ENCODE data around the gene NRG3.

GRCh38 chr10:82643601-82644000 lies 768.6 kb downstream of the NRG3 start:
- TF ChIP-seq CTCF (IDR thresholded peaks at IDR 0.05; ENCODE audit: insufficient read depth, low read length) (no peak), POLR2AphosphoS5 (IDR thresholded peaks at IDR 0.05; ENCODE audit: low read depth) (no peak)
- TF ChIP-seq, protein P1, sequence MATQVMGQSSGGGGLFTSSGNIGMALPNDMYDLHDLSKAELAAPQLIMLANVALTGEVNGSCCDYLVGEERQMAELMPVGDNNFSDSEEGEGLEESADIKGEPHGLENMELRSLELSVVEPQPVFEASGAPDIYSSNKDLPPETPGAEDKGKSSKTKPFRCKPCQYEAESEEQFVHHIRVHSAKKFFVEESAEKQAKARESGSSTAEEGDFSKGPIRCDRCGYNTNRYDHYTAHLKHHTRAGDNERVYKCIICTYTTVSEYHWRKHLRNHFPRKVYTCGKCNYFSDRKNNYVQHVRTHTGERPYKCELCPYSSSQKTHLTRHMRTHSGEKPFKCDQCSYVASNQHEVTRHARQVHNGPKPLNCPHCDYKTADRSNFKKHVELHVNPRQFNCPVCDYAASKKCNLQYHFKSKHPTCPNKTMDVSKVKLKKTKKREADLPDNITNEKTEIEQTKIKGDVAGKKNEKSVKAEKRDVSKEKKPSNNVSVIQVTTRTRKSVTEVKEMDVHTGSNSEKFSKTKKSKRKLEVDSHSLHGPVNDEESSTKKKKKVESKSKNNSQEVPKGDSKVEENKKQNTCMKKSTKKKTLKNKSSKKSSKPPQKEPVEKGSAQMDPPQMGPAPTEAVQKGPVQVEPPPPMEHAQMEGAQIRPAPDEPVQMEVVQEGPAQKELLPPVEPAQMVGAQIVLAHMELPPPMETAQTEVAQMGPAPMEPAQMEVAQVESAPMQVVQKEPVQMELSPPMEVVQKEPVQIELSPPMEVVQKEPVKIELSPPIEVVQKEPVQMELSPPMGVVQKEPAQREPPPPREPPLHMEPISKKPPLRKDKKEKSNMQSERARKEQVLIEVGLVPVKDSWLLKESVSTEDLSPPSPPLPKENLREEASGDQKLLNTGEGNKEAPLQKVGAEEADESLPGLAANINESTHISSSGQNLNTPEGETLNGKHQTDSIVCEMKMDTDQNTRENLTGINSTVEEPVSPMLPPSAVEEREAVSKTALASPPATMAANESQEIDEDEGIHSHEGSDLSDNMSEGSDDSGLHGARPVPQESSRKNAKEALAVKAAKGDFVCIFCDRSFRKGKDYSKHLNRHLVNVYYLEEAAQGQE (IDR thresholded peaks at IDR 0.05; ENCODE audit: insufficient replicate concordance, low read depth): no peak
